VCaP (cell line): ENCODE results near the gene ZFYVE21.

Experiments used
- H3K27ac ChIP-seq: fragments of 450-650 bp; 2 replicates; pipeline ENCODE4 v1.5.1; 2017
- TF ChIP-seq, protein P1 (sequence below): fragments of 450-650 bp; conservative IDR thresholded peaks from 2 replicates; pipeline ENCODE4 v1.5.1; 2017; ENCODE audit warnings: mild to moderate bottlenecking, moderate library complexity

ZFYVE21 gene

GRCh38 chr14:103703433-103704385 lies 11.9 kb upstream of the ZFYVE21 start:
- TF ChIP-seq, protein P1, sequence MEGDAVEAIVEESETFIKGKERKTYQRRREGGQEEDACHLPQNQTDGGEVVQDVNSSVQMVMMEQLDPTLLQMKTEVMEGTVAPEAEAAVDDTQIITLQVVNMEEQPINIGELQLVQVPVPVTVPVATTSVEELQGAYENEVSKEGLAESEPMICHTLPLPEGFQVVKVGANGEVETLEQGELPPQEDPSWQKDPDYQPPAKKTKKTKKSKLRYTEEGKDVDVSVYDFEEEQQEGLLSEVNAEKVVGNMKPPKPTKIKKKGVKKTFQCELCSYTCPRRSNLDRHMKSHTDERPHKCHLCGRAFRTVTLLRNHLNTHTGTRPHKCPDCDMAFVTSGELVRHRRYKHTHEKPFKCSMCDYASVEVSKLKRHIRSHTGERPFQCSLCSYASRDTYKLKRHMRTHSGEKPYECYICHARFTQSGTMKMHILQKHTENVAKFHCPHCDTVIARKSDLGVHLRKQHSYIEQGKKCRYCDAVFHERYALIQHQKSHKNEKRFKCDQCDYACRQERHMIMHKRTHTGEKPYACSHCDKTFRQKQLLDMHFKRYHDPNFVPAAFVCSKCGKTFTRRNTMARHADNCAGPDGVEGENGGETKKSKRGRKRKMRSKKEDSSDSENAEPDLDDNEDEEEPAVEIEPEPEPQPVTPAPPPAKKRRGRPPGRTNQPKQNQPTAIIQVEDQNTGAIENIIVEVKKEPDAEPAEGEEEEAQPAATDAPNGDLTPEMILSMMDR: no peak
- no peak overlapping the region for H3K27ac ChIP-seq

GRCh38 chr14:103704708-103705107 lies 10.9 kb upstream of the ZFYVE21 start:
- no peak overlapping the region for H3K27ac ChIP-seq

GRCh38 chr14:103705118-103705503 lies 10.5 kb upstream of the ZFYVE21 start:
- no peak overlapping the region for H3K27ac ChIP-seq
- TF ChIP-seq, protein P1: no peak

More at GRCh38 chr14:103704708-103705107, 10.9 kb upstream of the ZFYVE21 start:
- TF ChIP-seq, protein P1: no peak

DNA sequence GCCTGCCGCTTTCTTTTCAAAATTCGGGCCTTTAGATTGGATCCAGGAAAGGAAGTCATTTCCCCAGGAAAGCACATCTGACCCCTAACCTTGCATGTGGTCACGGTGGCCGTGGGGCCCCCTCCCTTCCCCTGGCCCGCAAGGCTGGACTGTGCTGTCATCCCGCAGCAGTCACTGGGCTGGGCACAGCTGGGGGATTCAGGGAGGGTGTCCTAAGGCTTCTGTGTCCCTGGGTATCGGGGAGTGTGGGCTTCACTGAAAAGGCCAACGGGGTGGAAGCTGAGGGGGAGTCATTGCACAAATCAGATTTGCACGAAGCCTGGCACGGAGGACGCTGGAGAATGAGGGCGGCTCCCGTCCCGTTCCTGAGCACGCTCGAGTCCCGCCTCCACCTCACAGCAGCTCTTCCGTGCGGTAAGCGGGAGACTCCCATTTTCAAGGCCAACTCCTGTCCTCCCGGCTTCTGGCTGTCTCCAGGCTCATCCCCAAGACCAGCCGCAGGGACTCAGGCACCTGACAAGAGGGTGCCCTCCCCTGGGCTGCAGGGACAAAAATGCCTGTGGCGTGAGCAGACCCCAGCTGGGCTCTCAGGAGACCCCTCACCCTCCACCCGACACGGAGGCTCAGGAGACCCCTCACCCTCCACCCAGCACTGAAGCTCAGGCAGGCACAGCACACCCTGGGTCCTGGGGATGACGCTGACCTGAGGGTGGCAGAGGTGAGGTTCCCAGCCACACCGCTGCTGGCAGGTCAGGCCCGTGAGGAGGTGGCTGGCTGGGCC lies 9.9 kb upstream of the ZFYVE21 start:
- no peak overlapping the region for H3K27ac ChIP-seq
- TF ChIP-seq, protein P1: no peak

DNA sequence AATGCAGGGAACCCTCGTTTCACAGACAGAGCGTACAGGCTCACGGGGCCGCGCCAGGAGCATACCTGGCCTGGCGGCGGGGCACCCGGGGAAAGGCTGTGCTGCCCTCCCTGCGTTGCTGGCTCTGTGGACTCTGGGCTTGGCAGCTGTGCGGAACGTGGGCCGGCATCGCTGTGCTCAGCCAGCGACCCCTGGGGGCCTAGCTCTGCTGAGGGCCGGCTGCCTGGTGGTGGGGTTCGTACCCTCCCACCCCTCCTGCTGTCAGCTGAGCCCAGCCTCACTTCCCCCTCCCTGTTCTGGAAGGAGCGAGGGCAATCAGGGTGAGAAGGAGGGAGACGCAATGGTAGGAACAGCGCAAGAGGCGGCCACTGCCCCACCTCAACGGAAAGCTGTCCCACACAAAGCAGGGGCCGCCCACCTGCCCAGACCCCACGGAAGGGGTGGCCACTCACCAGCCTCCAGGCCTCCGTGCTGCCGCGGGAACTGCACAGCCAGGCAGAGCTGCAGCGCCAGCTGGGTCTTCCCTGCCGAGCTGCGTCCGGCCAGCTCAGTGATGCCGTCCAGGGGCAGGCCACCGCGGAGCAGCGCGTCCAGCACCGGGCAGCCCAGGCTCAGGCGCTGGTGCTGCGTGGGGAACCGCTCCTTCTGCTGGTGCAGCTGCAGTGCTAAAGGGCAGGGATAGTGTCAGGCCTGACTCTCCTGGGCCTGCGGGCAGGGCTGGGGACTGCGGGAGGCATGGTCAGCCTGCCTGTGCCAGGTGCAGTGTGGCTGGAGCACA lies 8.9 kb upstream of the ZFYVE21 start:
- TF ChIP-seq, protein P1: no peak
- no peak overlapping the region for H3K27ac ChIP-seq

DNA sequence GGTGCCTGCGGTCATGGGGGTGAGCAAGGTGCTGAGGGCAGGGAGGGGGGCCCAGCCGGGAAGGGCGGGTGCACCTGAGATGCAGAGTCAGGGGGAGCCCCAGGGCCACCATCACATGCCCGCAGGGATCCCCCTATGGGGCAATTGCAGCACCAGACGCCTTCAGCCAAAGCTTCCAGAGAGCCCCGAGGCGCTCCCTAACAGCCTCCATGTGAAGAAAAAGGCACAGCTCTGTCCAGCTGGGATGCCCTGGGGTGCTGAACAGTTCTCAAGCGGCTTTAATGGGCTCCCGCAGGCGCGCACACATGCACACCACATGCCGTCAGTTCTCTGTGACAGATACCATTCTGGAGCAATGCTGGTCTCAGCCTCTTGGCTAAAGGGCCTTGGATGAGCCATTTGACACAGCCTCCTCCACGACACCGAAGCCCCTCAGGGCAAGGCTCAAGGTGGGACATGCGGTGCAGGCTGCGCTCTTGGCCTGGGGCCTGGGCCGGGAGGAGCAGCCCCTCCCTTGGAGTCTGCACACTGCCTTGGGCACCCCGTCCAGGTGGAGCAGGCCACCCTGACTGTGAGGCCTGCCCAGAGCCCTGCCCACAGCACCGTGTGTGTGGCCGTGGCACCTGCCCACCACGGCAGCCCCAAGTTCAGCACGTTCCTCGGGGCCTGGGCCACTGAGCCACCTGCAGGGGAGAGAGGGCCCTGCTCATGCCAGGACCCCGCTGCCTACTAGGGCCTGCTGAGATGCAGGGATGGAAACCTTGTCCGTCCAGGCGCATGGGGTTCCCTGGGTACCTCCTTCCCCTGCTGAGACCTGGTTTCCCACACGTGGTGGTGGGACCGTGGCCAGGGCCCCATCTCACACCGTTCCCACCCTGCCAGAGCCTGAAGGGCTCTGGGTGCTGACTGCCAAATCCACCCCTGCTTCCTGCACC lies 8.0 kb upstream of the ZFYVE21 start:
- TF ChIP-seq, protein P1: no peak
- peak overlapping the region; percentile 51 for H3K27ac ChIP-seq
